HCT116 (cell line): ENCODE measurements around the gene ENGASE. TPM values are rescaled to one million over a fixed set of nuclear protein-coding genes. Genes with fewer than 3 reads are reported as not detected.

Experiments used
- ATAC-seq: fragments of 200-7000 bp; cut with Tn5 transposase; 2 replicates; pipeline ENCODE4 v1.9.1; 2020; ENCODE audit warnings: mild to moderate bottlenecking, moderate library complexity
- BruUV-seq: library from RNA; stranded (reverse); fragments of 400-500 nt; replicated peaks from 2 replicates; lab custom pipeline; 2021; lab: Mats Ljungman, UMichigan
- CTCF ChIA-PET: fragments of 300-600 bp; sonication (Branson Sonifier 250); formaldehyde crosslinking; loops from one replicate; lab custom pipeline; 2021; ENCODE audit warnings: antibody characterized with exemption; lab: Charles Lee
- POLR2A ChIA-PET: fragments of 300-600, 350-600 bp; sonication (Branson Sonifier 250); formaldehyde crosslinking; loops from one replicate; lab custom pipeline; 2021; ENCODE audit warnings: antibody characterized with exemption; lab: Charles Lee
- RAD21 ChIA-PET, 2 experiments: fragments of 300-600 bp; sonication (Branson Sonifier 250); formaldehyde crosslinking; loops; one replicate each; lab custom pipeline; 2023; ENCODE audit warnings: low total read pairs in 2 of 2; ENCODE audit not compliant: uncharacterized antibody in 2 of 2, unreplicated experiment in 2 of 2, low non-redundant PET in 1 of 2; lab: Charles Lee
- DNase-seq: peaks from one replicate; pipeline ENCODE4 v3.0.0-alpha.2; 2010; ENCODE audit warnings: low read depth, low spot score
- H2AFZ ChIP-seq: fragments of 200-600 bp; shearing (Covaris generic), sonication (generic); 2 replicates; pipeline ENCODE4 v1.6.1; 2017; ENCODE audit warnings: low read depth, mixed run types, mixed read lengths, antibody characterized with exemption, low read length; ENCODE audit not compliant: poor library complexity, severe bottlenecking
- H3K27ac ChIP-seq: 2 replicates; pipeline ENCODE4 v1.5.1; 2012; ENCODE audit warnings: low read depth, low read length
- H3K27me3 ChIP-seq: fragments of 200-600 bp; sonication (generic); 2 replicates; pipeline ENCODE4 v1.6.1; 2016; ENCODE audit warnings: mixed run types, low read length, mixed read lengths; ENCODE audit not compliant: insufficient read depth
- H3K36me3 ChIP-seq, 2 experiments: fragments of 200-500 bp in 1 of 2; fragments of 200-600 bp in 1 of 2; sonication (Bioruptor generic) in 1 of 2; sonication (generic) in 1 of 2; 2 replicates each; pipeline versions ENCODE4 v1.5.1 to v1.6.1; 2014 to 2016; ENCODE audit warnings: low read length in 2 of 2, inconsistent platforms in 1 of 2, mixed read lengths in 1 of 2, mixed run types in 1 of 2; ENCODE audit not compliant: insufficient read depth in 2 of 2, control insufficient read depth in 1 of 2
- H3K4me1 ChIP-seq, 2 experiments: fragments of 200-600 bp in 1 of 2; sonication (generic) in 1 of 2; 2 replicates each; pipeline versions ENCODE4 v1.5.1 to v1.6.1; 2012 to 2017; ENCODE audit warnings: low read length in 2 of 2, inconsistent platforms in 1 of 2, mild to moderate bottlenecking in 1 of 2, mixed read lengths in 1 of 2, mixed run types in 1 of 2, moderate library complexity in 1 of 2; ENCODE audit not compliant: insufficient read depth in 2 of 2, control insufficient read depth in 1 of 2
- H3K4me2 ChIP-seq: fragments of 200-600 bp; sonication (generic); 2 replicates; pipeline ENCODE4 v1.6.1; 2017; ENCODE audit warnings: mixed run types, low read length, mixed read lengths
- H3K4me3 ChIP-seq, 2 experiments: fragments of 200-600 bp in 1 of 2; sonication (generic) in 1 of 2; replicated peaks in 1 of 2; 2 replicates each; pipeline ENCODE4 v1.5.1; 2011 to 2016; ENCODE audit warnings: low read length in 2 of 2, control low read depth in 1 of 2, low read depth in 1 of 2, mild to moderate bottlenecking in 1 of 2, mixed read lengths in 1 of 2, mixed run types in 1 of 2
- H3K79me2 ChIP-seq: fragments of 200-600 bp; sonication (generic); 2 replicates; pipeline ENCODE4 v1.6.1; 2017; ENCODE audit warnings: mild to moderate bottlenecking, mixed run types, low read length, moderate library complexity, mixed read lengths; ENCODE audit not compliant: insufficient read depth
- H3K9ac ChIP-seq: fragments of 200-600 bp; sonication (generic); 2 replicates; pipeline ENCODE4 v1.6.1; 2016; ENCODE audit warnings: low read length, mixed read lengths
- H3K9me2 ChIP-seq: fragments of 200-600 bp; sonication (generic), shearing (Covaris generic); 2 replicates; pipeline ENCODE4 v1.6.1; 2017; ENCODE audit warnings: mixed run types, mild to moderate bottlenecking, moderate library complexity; ENCODE audit not compliant: insufficient read depth
- H3K9me3 ChIP-seq, 2 experiments: fragments of 200-500 bp in 1 of 2; fragments of 200-600 bp in 1 of 2; sonication (Bioruptor generic) in 1 of 2; sonication (generic) in 1 of 2; 2 replicates each; pipeline ENCODE4 v1.6.1; 2014 to 2017; ENCODE audit warnings: low read length in 2 of 2, mixed read lengths in 2 of 2, inconsistent platforms in 1 of 2, low read depth in 1 of 2, mild to moderate bottlenecking in 1 of 2, mixed run types in 1 of 2, moderate library complexity in 1 of 2; ENCODE audit not compliant: control insufficient read depth in 1 of 2, insufficient read depth in 1 of 2
- H4K20me1 ChIP-seq: fragments of 200-600 bp; sonication (generic), shearing (Covaris generic); 2 replicates; pipeline ENCODE4 v1.6.1; 2017; ENCODE audit warnings: mixed run types, mild to moderate bottlenecking, moderate library complexity; ENCODE audit not compliant: insufficient read depth
- CBX3 ChIP-seq: IDR thresholded peaks from 2 replicates; pipeline ENCODE4 v1.6.1; 2012; ENCODE audit warnings: low read depth
- CEBPB ChIP-seq: IDR thresholded peaks from 2 replicates; pipeline ENCODE4 v1.6.1; 2012; ENCODE audit warnings: low read depth
- CTCF ChIP-seq, 3 experiments: fragments of 200-600 bp in 1 of 3; sonication (generic) in 1 of 3; IDR thresholded peaks in 2 of 3; conservative IDR thresholded peaks in 1 of 3; 2 replicates each; pipeline ENCODE4 v1.5.1; 2012 to 2017; ENCODE audit warnings: low read depth in 2 of 3, low read length in 2 of 3, antibody characterized with exemption in 1 of 3, borderline replicate concordance in 1 of 3, control low read depth in 1 of 3, mild to moderate bottlenecking in 1 of 3, mixed read lengths in 1 of 3, mixed run types in 1 of 3, moderate library complexity in 1 of 3; ENCODE audit not compliant: insufficient read depth in 1 of 3
- EGR1 ChIP-seq: IDR thresholded peaks from 2 replicates; pipeline ENCODE4 v1.6.1; 2012; ENCODE audit warnings: low read depth
- POLR2AphosphoS5 ChIP-seq: IDR thresholded peaks from 2 replicates; pipeline ENCODE4 v1.6.1; 2011; ENCODE audit warnings: mild to moderate bottlenecking, low read depth, low read length, moderate library complexity
- RAD21 ChIP-seq: IDR thresholded peaks from 2 replicates; pipeline ENCODE4 v1.6.1; 2012; ENCODE audit warnings: low read depth, mild to moderate bottlenecking
- REST ChIP-seq: IDR thresholded peaks from 2 replicates; pipeline ENCODE4 v1.6.1; 2012; ENCODE audit warnings: low read depth
- SRF ChIP-seq: IDR thresholded peaks from 2 replicates; pipeline ENCODE4 v1.6.1; 2012; ENCODE audit warnings: low read depth
- ZFX ChIP-seq: fragments of 450-650 bp; IDR thresholded peaks from 2 replicates; pipeline ENCODE4 v1.6.1; 2017
- ZNF274 ChIP-seq: fragments of 200-500 bp; sonication (Bioruptor generic); IDR thresholded peaks from 2 replicates; pipeline ENCODE4 v1.6.1; 2014; ENCODE audit warnings: mild to moderate bottlenecking, low read depth, low read length, inconsistent platforms
- intact Hi-C: fragments of 100-400 bp; cut with micrococcal nuclease; formaldehyde crosslinking; loops from 2 replicates; pipeline ENCODE4 v1.10.0; 2022
- total RNA-seq: library from RNA; stranded (reverse); gene quantifications from one replicate; pipeline ENCODE4 v1.2.1, GENCODE V29; 2021; ENCODE audit not compliant: unreplicated experiment

ENGASE gene
- total RNA-seq, 1 experiment from 2014 or later: 54.2 TPM

GRCh38 chr17:79125503-79125902 lies 50.9 kb downstream of the ENGASE start:
- H3K9me2 ChIP-seq: no peaks in the 10 kb centered on the region
- H2AFZ ChIP-seq: no peak overlapping the region
- POLR2A ChIA-PET: no interaction called here
- no TSS peak for BruUV-seq
- DNase-seq: no peak
- H4K20me1 ChIP-seq: no peaks in the 10 kb centered on the region
- RAD21 ChIA-PET: no interaction called here
- peaks cover 45% of the 10 kb centered on the region for H3K27me3 ChIP-seq
- intact Hi-C loops: no loop called here
- H3K36me3 ChIP-seq: no peaks in the 10 kb centered on the region
- H3K4me1 ChIP-seq: no peaks in the 10 kb centered on the region
- no peak overlapping the region for H3K4me3 ChIP-seq
- TF ChIP-seq ZFX (no peak), REST (no peak), POLR2AphosphoS5 (no peak), CEBPB (no peak), CBX3 (no peak), RAD21 (no peak), ZNF274 (no peak), EGR1 (no peak), SRF (no peak), CTCF (IDR thresholded peaks at IDR 0.05 in 2 of 3, conservative IDR thresholded peaks at IDR 0.05 in 1 of 3; ENCODE audit: borderline replicate concordance in 1 of 3, insufficient read depth in 1 of 3, low read depth in 2 of 3, low read length in 2 of 3) (no peak)
- no peak overlapping the region for H3K9ac ChIP-seq
- no peak overlapping the region for H3K4me2 ChIP-seq
- H3K79me2 ChIP-seq: no peaks in the 10 kb centered on the region
- CTCF ChIA-PET: no interaction called here
- no peak overlapping the region for H3K27ac ChIP-seq
- H3K9me3 ChIP-seq: no peaks in the 10 kb centered on the region
- ATAC-seq: no peak
